ENCODE measurements around the gene KSR1. TPM values are rescaled to one million over a fixed set of nuclear protein-coding genes. Genes with fewer than 3 reads are reported as not detected.

KSR1 gene
- total RNA-seq, 1 experiment from 2014 or later = 21.7 TPM

DNA sequence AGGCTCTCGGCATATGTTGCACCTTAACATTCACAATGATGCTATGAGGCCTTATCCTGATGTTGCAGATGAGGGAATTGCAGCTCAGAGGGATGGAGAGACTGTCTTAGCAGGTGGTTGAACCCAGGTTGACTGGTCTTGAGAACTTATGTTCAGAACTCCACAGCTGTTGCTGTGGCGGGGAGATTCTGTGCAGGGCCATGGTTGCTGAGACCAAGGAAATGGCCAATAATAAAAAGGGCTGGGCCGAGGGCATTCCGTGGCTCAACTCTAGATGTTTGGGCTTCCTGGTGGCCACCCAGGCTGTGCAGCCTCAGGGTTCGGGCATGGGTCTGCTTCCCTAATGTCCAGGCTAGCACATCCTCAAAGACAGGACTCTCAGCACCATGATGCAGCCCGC lies 5.9 kb downstream of the KSR1 start:
- CTCF ChIA-PET = no interaction called here
- in situ Hi-C loops (cut with HindIII; ENCODE audit: low pct_unique_long_range_greater_than_20kb, low sequenced_read_pairs) = no loop called here
- intact Hi-C loops (cut with micrococcal nuclease; ENCODE audit: unreplicated experiment) = loop anchor here (10.0 kb wide), 1 partner anchor 107 kb away; no protein-coding TSS in a partner anchor
- Histone ChIP-seq H3K36me3 (ENCODE audit: control insufficient read depth, insufficient read depth, low read length) (no peaks in the 10 kb centered on the region), H3K4me1 (ENCODE audit: control insufficient read depth, insufficient read depth, low read length) (peaks cover 31% of the 10 kb centered on the region), H3K4me3 (ENCODE audit: low read depth in 2 of 2, low read length in 2 of 2) (no peak overlapping the region), H3K27me3 (ENCODE audit: control insufficient read depth, insufficient read depth, low read length) (no peaks in the 10 kb centered on the region), H3K9me3 (ENCODE audit: control insufficient read depth, insufficient read depth, low read depth, low read length) (no peaks in the 10 kb centered on the region), H3K27ac (ENCODE audit: low read length) (no peak overlapping the region)
- TF ChIP-seq POLR2AphosphoS5 (IDR thresholded peaks at IDR 0.05; ENCODE audit: low read depth, low read length) (no peak), SIN3A (IDR thresholded peaks at IDR 0.05; ENCODE audit: borderline replicate concordance, insufficient read depth, low read depth, low read length) (no peak), TCF7L2 (IDR thresholded peaks at IDR 0.05; ENCODE audit: low read depth, low read length) (no peak)
- TF ChIP-seq, protein P1, sequence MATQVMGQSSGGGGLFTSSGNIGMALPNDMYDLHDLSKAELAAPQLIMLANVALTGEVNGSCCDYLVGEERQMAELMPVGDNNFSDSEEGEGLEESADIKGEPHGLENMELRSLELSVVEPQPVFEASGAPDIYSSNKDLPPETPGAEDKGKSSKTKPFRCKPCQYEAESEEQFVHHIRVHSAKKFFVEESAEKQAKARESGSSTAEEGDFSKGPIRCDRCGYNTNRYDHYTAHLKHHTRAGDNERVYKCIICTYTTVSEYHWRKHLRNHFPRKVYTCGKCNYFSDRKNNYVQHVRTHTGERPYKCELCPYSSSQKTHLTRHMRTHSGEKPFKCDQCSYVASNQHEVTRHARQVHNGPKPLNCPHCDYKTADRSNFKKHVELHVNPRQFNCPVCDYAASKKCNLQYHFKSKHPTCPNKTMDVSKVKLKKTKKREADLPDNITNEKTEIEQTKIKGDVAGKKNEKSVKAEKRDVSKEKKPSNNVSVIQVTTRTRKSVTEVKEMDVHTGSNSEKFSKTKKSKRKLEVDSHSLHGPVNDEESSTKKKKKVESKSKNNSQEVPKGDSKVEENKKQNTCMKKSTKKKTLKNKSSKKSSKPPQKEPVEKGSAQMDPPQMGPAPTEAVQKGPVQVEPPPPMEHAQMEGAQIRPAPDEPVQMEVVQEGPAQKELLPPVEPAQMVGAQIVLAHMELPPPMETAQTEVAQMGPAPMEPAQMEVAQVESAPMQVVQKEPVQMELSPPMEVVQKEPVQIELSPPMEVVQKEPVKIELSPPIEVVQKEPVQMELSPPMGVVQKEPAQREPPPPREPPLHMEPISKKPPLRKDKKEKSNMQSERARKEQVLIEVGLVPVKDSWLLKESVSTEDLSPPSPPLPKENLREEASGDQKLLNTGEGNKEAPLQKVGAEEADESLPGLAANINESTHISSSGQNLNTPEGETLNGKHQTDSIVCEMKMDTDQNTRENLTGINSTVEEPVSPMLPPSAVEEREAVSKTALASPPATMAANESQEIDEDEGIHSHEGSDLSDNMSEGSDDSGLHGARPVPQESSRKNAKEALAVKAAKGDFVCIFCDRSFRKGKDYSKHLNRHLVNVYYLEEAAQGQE (IDR thresholded peaks at IDR 0.05; ENCODE audit: insufficient read depth in 1 of 2, low read depth in 2 of 2, low read length in 1 of 2) = no peak
- TF ChIP-seq, protein P2, sequence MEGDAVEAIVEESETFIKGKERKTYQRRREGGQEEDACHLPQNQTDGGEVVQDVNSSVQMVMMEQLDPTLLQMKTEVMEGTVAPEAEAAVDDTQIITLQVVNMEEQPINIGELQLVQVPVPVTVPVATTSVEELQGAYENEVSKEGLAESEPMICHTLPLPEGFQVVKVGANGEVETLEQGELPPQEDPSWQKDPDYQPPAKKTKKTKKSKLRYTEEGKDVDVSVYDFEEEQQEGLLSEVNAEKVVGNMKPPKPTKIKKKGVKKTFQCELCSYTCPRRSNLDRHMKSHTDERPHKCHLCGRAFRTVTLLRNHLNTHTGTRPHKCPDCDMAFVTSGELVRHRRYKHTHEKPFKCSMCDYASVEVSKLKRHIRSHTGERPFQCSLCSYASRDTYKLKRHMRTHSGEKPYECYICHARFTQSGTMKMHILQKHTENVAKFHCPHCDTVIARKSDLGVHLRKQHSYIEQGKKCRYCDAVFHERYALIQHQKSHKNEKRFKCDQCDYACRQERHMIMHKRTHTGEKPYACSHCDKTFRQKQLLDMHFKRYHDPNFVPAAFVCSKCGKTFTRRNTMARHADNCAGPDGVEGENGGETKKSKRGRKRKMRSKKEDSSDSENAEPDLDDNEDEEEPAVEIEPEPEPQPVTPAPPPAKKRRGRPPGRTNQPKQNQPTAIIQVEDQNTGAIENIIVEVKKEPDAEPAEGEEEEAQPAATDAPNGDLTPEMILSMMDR (IDR thresholded peaks at IDR 0.05) = no peak
- DNase-seq (ENCODE audit: low read depth, low spot score) = no peak
- POLR2A ChIA-PET = no interaction called here
- no TSS peak for BruUV-seq (replicated peaks)
- ATAC-seq = no peak

DNA sequence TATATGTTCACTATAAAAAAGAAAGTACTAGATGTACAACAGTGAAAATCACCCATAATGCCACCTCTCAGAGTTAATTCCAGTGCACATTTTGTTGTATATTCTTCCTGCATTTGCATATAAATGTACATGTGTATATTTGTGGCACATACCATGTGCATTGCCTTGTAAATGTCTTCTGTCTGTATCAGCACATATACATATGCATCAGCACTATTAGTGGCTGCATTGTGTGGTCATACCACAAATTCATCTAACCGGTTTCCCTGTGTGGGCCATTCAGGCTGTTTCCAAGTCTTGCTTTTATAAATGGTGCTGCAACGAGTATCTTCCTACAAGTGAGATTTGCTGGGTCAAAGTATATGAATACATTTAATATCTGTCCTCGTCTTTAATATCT lies 6.5 kb downstream of the KSR1 start:
- ChIA-PET CTCF (no interaction called here), POLR2A (no interaction called here)
- ATAC-seq = no peak
- H3K4me3 ChIP-seq (ENCODE audit: low read depth in 2 of 2, low read length in 2 of 2) = no peak overlapping the region
- H3K9me3 ChIP-seq (ENCODE audit: control insufficient read depth, insufficient read depth, low read depth, low read length) = no peaks in the 10 kb centered on the region
- in situ Hi-C loops (cut with HindIII; ENCODE audit: low pct_unique_long_range_greater_than_20kb, low sequenced_read_pairs) = no loop called here
- intact Hi-C loops (cut with micrococcal nuclease; ENCODE audit: unreplicated experiment) = loop anchor here (10.0 kb wide), 1 partner anchor 108 kb away; no protein-coding TSS in a partner anchor
- peaks cover 26% of the 10 kb centered on the region for H3K4me1 ChIP-seq (ENCODE audit: control insufficient read depth, insufficient read depth, low read length)
- no TSS peak for BruUV-seq (replicated peaks)
- no peak overlapping the region for H3K27ac ChIP-seq (ENCODE audit: low read length)
- no peaks in the 10 kb centered on the region for H3K27me3 ChIP-seq (ENCODE audit: control insufficient read depth, insufficient read depth, low read length)
- H3K36me3 ChIP-seq (ENCODE audit: control insufficient read depth, insufficient read depth, low read length) = no peaks in the 10 kb centered on the region
- TF ChIP-seq, protein P1 (IDR thresholded peaks at IDR 0.05; ENCODE audit: insufficient read depth in 1 of 2, low read depth in 2 of 2, low read length in 1 of 2) = no peak
- no peak for TF ChIP-seq SIN3A (IDR thresholded peaks at IDR 0.05; ENCODE audit: borderline replicate concordance, insufficient read depth, low read depth, low read length)
- TF ChIP-seq, protein P2 (IDR thresholded peaks at IDR 0.05) = no peak
- TF ChIP-seq POLR2AphosphoS5 (IDR thresholded peaks at IDR 0.05; ENCODE audit: low read depth, low read length) = no peak
- TF ChIP-seq TCF7L2 (IDR thresholded peaks at IDR 0.05; ENCODE audit: low read depth, low read length) = no peak
- no peak for DNase-seq (ENCODE audit: low read depth, low spot score)

Measured in Panc1 (cell line).